Measurements from ENCODE around the gene ZBTB34. TPM values are rescaled to one million over a fixed set of nuclear protein-coding genes. Genes with fewer than 3 reads are reported as not detected.

Gene ZBTB34
- total and polyA plus RNA-seq, 4 experiments from 2014 or later, result 0.35 to 10.1 (median 5.2) TPM

- DNase-seq, result no peak
- ChIA-PET POLR2A (ENCODE audit: partially characterized antibody) (no interaction called here), CTCF (ENCODE audit: partially characterized antibody) (no interaction called here)
- Mint-ChIP-seq H3K4me1 (peaks cover 21 to 46% (median 26%) of the 10 kb centered on the region in 4 donors), H3K27ac (peak overlapping the region; percentile 50 to 89 (median 68)), H3K27me3 (peaks cover 0 to 1% of the 10 kb centered on the region in 2 donors), H3K9me3 (no peaks in the 10 kb centered on the region), H3K4me3 (peak overlapping the region; percentile 42 to 92 (median 88)), H3K36me3 (peaks cover 8 to 24% of the 10 kb centered on the region in 2 donors)
- no peaks in the 10 kb centered on the region for H3K9me3 ChIP-seq (ENCODE audit: control insufficient read depth in 1 of 2, low read length in 2 of 2)
- intact Hi-C loops (cut with micrococcal nuclease), result loop anchor here (5.0 kb wide), 1 partner anchor 50 kb away; the partner anchor contains the start of gene RALGPS1
- no peaks in the 10 kb centered on the region for H3K36me3 ChIP-seq (ENCODE audit: insufficient read depth, low read length)
- no peaks in the 10 kb centered on the region for H3K27me3 ChIP-seq (ENCODE audit: insufficient read depth, low read length)
- H3K4me1 ChIP-seq (ENCODE audit: insufficient read depth, low read length), result peaks cover 29% of the 10 kb centered on the region
- peak overlapping the region in 1 of 2 donors; percentile 51 for H3K4me3 ChIP-seq (ENCODE audit: low read length in 2 of 2)
- H3K27ac ChIP-seq (ENCODE audit: low read depth, low read length), result no peak overlapping the region
These were observed 1.8 kb downstream of the ZBTB34 start for GRCh38 chr9:126862104-126862761.

GRCh38 chr9:126864771-126865170 is 4.3 kb downstream of the ZBTB34 start:
- no peak overlapping the region for H3K27ac ChIP-seq (ENCODE audit: low read depth, low read length)
- no peaks in the 10 kb centered on the region for H3K9me3 ChIP-seq (ENCODE audit: control insufficient read depth in 1 of 2, low read length in 2 of 2)
- no peaks in the 10 kb centered on the region for H3K27me3 Mint-ChIP-seq
- H3K4me3 Mint-ChIP-seq, result no peak overlapping the region
- no peaks in the 10 kb centered on the region for H3K27me3 ChIP-seq (ENCODE audit: insufficient read depth, low read length)
- no peak for DNase-seq
- H3K4me1 Mint-ChIP-seq, result peaks cover 24 to 58% (median 27%) of the 10 kb centered on the region in 4 donors
- CTCF ChIA-PET (ENCODE audit: partially characterized antibody), result no interaction called here
- intact Hi-C loops (cut with micrococcal nuclease), result loop anchor here (5.0 kb wide), 1 partner anchor 48 kb away; the partner anchor contains the start of gene RALGPS1
- H3K9me3 Mint-ChIP-seq, result no peaks in the 10 kb centered on the region
- H3K36me3 Mint-ChIP-seq, result peaks cover 14 to 27% of the 10 kb centered on the region in 2 donors
- POLR2A ChIA-PET (ENCODE audit: partially characterized antibody), result interaction anchor here (1.0 kb wide), 1 partner anchor 47 kb away, joined by 3 read pairs; no protein-coding TSS in a partner anchor
- peak overlapping the region in 1 of 7 donors; percentile 25 for H3K27ac Mint-ChIP-seq
- H3K36me3 ChIP-seq (ENCODE audit: insufficient read depth, low read length), result no peaks in the 10 kb centered on the region
- no peak overlapping the region for H3K4me3 ChIP-seq (ENCODE audit: low read length in 2 of 2)
- peaks cover 29% of the 10 kb centered on the region for H3K4me1 ChIP-seq (ENCODE audit: insufficient read depth, low read length)

DNA sequence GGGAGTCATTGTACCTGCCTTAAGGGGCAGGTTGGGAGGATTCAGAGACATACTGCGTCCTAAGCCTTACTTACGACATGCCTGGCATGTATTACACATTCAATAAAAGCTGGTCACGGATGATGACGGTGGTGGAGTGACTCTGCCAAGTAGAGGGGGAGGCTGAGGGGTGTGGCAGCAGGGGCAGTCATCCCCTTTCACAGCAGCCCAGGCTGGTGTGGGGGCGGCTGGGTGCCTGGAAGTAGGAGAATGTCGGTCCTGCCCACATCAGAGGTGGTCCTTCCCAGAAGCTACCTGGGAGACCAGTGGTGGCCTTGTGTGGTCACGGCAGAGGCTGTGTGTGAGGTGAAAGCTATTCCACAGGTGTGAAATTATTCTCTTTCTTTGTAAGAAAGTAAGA is 8.9 kb downstream of the ZBTB34 start:
- H3K36me3 ChIP-seq (ENCODE audit: insufficient read depth, low read length), result no peaks in the 10 kb centered on the region
- CTCF ChIA-PET (ENCODE audit: partially characterized antibody), result no interaction called here

DNA sequence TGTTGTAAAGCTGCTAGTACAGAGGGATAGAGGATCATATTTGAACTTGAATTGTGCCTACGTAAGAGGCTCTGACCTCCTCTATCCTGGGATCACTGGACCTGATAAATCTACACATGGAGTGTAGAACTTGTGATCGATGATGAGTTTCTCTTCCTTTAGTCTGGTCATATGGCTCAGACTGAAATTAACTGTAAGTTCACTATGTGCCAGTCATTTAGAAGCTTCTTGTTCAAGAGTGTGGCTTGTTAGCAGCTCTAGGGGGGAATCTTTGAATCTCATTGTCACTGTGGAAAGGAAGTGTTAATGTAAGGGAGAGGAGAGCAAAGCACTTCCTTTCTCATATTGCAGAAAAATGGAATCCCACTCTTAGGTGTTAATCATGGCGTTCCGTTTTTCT is 12.1 kb downstream of the ZBTB34 start:
- H3K4me3 ChIP-seq (ENCODE audit: low read length in 2 of 2), result no peak overlapping the region
- Mint-ChIP-seq H3K27me3 (no peaks in the 10 kb centered on the region), H3K9me3 (peaks cover 0 to 3% (median 0%) of the 10 kb centered on the region in 8 donors), H3K4me3 (no peak overlapping the region), H3K4me1 (peaks cover 33 to 48% (median 36%) of the 10 kb centered on the region in 4 donors), H3K27ac (peak overlapping the region in 5 of 7 donors; percentile 8 to 74 (median 26)), H3K36me3 (peaks cover 6 to 8% of the 10 kb centered on the region in 2 donors)
- no peak for DNase-seq
- H3K27ac ChIP-seq (ENCODE audit: low read depth, low read length), result no peak overlapping the region
- peaks cover 14% of the 10 kb centered on the region for H3K4me1 ChIP-seq (ENCODE audit: insufficient read depth, low read length)
- no peaks in the 10 kb centered on the region for H3K9me3 ChIP-seq (ENCODE audit: control insufficient read depth in 1 of 2, low read length in 2 of 2)
- H3K36me3 ChIP-seq (ENCODE audit: insufficient read depth, low read length), result no peaks in the 10 kb centered on the region
- no peaks in the 10 kb centered on the region for H3K27me3 ChIP-seq (ENCODE audit: insufficient read depth, low read length)
- CTCF ChIA-PET (ENCODE audit: partially characterized antibody), result interaction anchor here (1.9 kb wide), 1 partner anchor 13 kb away, joined by 5 read pairs; the partner anchor contains the start of gene ZBTB34
- intact Hi-C loops (cut with micrococcal nuclease), result no loop called here
- POLR2A ChIA-PET (ENCODE audit: partially characterized antibody), result interaction anchor here (1.2 kb wide), 1 partner anchor 9 kb away, joined by 4 read pairs; no protein-coding TSS in a partner anchor

More for the DNA sequence above, 8.9 kb downstream of the ZBTB34 start:
- no peak for DNase-seq
- Mint-ChIP-seq H3K9me3 (peaks cover 0 to 3% (median 0%) of the 10 kb centered on the region in 8 donors), H3K4me3 (no peak overlapping the region), H3K27ac (peak overlapping the region in 3 of 7 donors; percentile 35 to 82 (median 37)), H3K4me1 (peaks cover 17 to 33% (median 18%) of the 10 kb centered on the region in 4 donors), H3K27me3 (no peaks in the 10 kb centered on the region), H3K36me3 (peaks cover 14 to 26% of the 10 kb centered on the region in 2 donors)
- H3K27me3 ChIP-seq (ENCODE audit: insufficient read depth, low read length), result no peaks in the 10 kb centered on the region
- intact Hi-C loops (cut with micrococcal nuclease), result no loop called here
- no peak overlapping the region for H3K27ac ChIP-seq (ENCODE audit: low read depth, low read length)
- H3K9me3 ChIP-seq (ENCODE audit: control insufficient read depth in 1 of 2, low read length in 2 of 2), result no peaks in the 10 kb centered on the region
- POLR2A ChIA-PET (ENCODE audit: partially characterized antibody), result no interaction called here
- H3K4me1 ChIP-seq (ENCODE audit: insufficient read depth, low read length), result peaks cover 3% of the 10 kb centered on the region
- no peak overlapping the region for H3K4me3 ChIP-seq (ENCODE audit: low read length in 2 of 2)

GRCh38 chr9:126874546-126875314 is 14.3 kb downstream of the ZBTB34 start:
- intact Hi-C loops (cut with micrococcal nuclease), result no loop called here
- Mint-ChIP-seq H3K27me3 (no peaks in the 10 kb centered on the region), H3K36me3 (peaks cover 9 to 13% of the 10 kb centered on the region in 2 donors), H3K4me1 (peaks cover 33 to 43% (median 40%) of the 10 kb centered on the region in 4 donors), H3K27ac (peak overlapping the region in 3 of 7 donors; percentile 1 to 26 (median 1)), H3K4me3 (no peak overlapping the region), H3K9me3 (peaks cover 0 to 3% (median 0%) of the 10 kb centered on the region in 8 donors)
- Histone ChIP-seq H3K27ac (ENCODE audit: low read depth, low read length) (no peak overlapping the region), H3K4me3 (ENCODE audit: low read length in 2 of 2) (no peak overlapping the region), H3K27me3 (ENCODE audit: insufficient read depth, low read length) (no peaks in the 10 kb centered on the region), H3K4me1 (ENCODE audit: insufficient read depth, low read length) (peaks cover 17% of the 10 kb centered on the region), H3K9me3 (ENCODE audit: control insufficient read depth in 1 of 2, low read length in 2 of 2) (no peaks in the 10 kb centered on the region), H3K36me3 (ENCODE audit: insufficient read depth, low read length) (peaks cover 7% of the 10 kb centered on the region)
- ChIA-PET CTCF (ENCODE audit: partially characterized antibody) (no interaction called here), POLR2A (ENCODE audit: partially characterized antibody) (no interaction called here)
- DNase-seq, result no peak

DNA sequence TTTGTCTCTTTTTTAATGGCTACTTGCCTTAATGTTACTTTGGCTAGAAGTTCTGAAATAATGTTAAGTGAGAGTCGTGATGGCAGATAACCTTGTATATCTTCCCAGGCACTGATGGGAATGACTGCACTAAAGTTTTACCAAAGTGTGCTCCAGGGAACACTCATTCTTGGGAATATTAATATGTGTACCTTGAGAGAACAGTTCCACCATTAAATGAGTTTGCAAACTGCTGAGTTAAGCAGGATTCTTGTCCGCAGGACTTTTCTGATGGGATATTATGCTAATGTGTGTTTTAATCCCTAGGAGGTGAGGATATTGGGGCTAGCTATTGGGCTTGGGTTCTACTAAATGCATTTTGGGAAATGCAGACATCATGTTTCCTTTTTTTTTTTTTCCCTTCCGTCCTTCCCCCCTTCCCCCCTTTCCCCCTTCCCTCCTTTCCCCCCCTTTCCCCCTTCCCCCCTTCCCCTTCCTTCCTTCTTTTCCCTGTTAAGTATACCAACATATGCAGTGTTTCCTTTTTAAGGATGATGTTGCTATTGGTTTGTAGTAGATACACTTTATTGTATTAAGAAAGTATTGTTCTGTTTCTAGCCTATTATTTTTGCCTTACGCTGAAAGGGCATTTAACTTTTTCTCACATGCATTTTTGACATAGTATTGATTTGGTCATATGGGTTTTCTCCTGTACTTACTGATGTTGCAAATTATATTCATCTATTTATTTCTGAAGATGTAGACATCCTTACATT is 15.5 kb downstream of the ZBTB34 start:
- H3K4me3 Mint-ChIP-seq, result no peak overlapping the region
- CTCF ChIA-PET (ENCODE audit: partially characterized antibody), result no interaction called here
- peaks cover 32 to 43% (median 38%) of the 10 kb centered on the region in 4 donors for H3K4me1 Mint-ChIP-seq
- no peak for DNase-seq
- H3K27ac Mint-ChIP-seq, result peak overlapping the region in 6 of 7 donors; percentile 6 to 87 (median 60)
- peaks cover 0 to 2% (median 0%) of the 10 kb centered on the region in 8 donors for H3K9me3 Mint-ChIP-seq
- Histone ChIP-seq H3K9me3 (ENCODE audit: control insufficient read depth in 1 of 2, low read length in 2 of 2) (no peaks in the 10 kb centered on the region), H3K4me3 (ENCODE audit: low read length in 2 of 2) (no peak overlapping the region), H3K27ac (ENCODE audit: low read depth, low read length) (no peak overlapping the region), H3K36me3 (ENCODE audit: insufficient read depth, low read length) (peaks cover 19% of the 10 kb centered on the region), H3K4me1 (ENCODE audit: insufficient read depth, low read length) (peaks cover 17% of the 10 kb centered on the region), H3K27me3 (ENCODE audit: insufficient read depth, low read length) (no peaks in the 10 kb centered on the region)
- H3K27me3 Mint-ChIP-seq, result no peaks in the 10 kb centered on the region
- intact Hi-C loops (cut with micrococcal nuclease), result no loop called here
- POLR2A ChIA-PET (ENCODE audit: partially characterized antibody), result no interaction called here
- H3K36me3 Mint-ChIP-seq, result peaks cover 21 to 23% of the 10 kb centered on the region in 2 donors

All from CD4-positive, alpha-beta memory T cell (primary cell).